ENCODE measurements around the gene RAB7B. TPM values are rescaled to one million over a fixed set of nuclear protein-coding genes. Genes with fewer than 3 reads are reported as not detected.

RAB7B gene
- total RNA-seq, 2 experiments from 2014 or later, result not detected

DNA sequence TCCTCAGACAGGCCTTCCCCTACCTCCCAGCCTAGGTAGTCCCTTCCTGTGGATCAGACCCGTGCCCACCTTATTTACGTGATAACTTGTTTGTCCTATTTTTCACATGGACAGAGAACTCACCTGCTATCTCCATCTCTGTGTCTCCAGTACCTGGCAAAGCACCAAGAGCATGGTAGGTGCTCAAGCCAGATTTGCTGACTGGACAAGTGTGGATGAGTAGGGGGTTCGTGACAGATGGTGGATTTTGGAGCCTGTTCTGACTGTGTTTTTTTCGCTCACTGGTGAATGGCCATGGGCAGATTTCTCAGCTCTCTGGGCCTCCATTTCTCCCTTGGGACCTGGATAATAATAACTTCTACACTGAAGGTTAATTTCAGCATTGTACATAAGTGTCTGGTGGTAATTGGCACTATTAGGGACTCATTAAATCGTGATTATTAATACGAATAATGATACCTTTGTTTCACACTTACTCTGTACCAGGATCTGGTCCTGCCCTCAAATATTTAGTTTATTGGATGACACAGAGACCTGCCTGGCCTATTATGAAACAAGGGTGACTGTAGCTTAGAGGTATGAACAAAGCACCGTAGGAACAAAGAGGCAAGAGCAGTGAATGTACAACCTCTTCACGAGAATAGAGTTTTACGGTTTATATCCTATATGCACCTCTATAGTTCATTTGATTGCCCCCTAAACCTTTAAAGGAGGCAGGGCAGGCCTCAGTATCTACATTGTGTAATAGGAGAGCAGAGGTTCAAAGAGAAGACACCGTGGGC is 35.5 kb downstream of the RAB7B start:
- ChIA-PET POLR2A (no interaction called here), CTCF (interaction anchor here (1.2 to 3.5 kb wide), 3 partner anchors 10 to 176 kb away, joined by 3 to 32 read pairs (median 3); no protein-coding TSS in a partner anchor)
- Mint-ChIP-seq H3K36me3 (no peaks in the 10 kb centered on the region), H3K27ac (no peak overlapping the region), H3K4me3 (no peak overlapping the region), H3K27me3 (peaks cover 4% of the 10 kb centered on the region), H3K9me3 (no peaks in the 10 kb centered on the region), H3K4me1 (ENCODE audit: low read depth) (no peaks in the 10 kb centered on the region)
- intact Hi-C loops (cut with micrococcal nuclease), result no loop called here
- DNase-seq, result no peak

- H3K27me3 Mint-ChIP-seq, result peaks cover 4% of the 10 kb centered on the region
- H3K36me3 Mint-ChIP-seq, result no peaks in the 10 kb centered on the region
- no peak overlapping the region for H3K27ac Mint-ChIP-seq
- intact Hi-C loops (cut with micrococcal nuclease), result no loop called here
- no peak overlapping the region for H3K4me3 Mint-ChIP-seq
- H3K4me1 Mint-ChIP-seq (ENCODE audit: low read depth), result peaks cover 4% of the 10 kb centered on the region
- DNase-seq, result no peak
- ChIA-PET CTCF (interaction anchor here (0.6 to 2.1 kb wide), 2 partner anchors 12 to 59 kb away, joined by 7 to 13 read pairs; no protein-coding TSS in a partner anchor), POLR2A (no interaction called here)
- no peaks in the 10 kb centered on the region for H3K9me3 Mint-ChIP-seq
Measured at GRCh38 chr1:205965036-205965884, 37.9 kb downstream of the RAB7B start.

DNA sequence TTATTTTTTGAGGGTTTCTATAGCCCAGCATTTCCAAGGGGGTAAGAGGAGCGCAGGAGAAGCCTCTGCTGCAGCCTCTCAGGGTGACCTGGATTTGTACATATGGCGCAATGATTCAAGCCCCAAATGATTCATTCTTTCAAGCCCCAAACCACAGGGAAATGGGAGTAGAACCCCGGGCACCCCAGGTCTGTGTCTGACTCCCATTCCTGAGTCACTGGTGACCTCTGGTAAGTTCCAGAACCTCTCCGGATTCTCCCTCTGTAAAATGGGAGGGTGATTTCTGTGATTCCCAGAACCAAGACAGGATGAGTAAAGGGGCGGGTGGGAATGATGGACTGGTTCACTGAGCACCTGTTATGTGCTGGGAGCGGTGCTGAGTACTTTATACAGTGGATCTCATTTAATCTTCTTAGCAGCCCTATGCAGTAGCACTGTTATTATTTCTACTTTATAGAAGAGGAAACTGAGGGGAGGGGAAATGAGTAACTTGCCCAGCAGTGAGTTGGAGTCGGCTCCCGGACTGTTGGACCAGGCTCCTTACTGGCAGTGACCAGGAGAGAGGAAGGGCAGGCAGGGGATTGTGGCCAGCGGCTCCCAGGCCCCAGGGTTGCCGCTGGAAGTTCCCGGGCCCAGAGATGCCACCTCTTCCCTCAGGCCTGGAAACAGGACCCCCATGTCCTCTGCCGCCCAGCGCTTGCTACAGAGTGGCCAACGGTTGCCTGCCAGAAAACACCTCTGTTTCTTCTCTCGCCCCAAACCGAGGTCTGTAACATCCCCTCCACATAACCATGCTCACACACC is 39.6 kb downstream of the RAB7B start:
- Mint-ChIP-seq H3K4me1 (ENCODE audit: low read depth) (peaks cover 4% of the 10 kb centered on the region), H3K36me3 (no peaks in the 10 kb centered on the region), H3K27me3 (peaks cover 5% of the 10 kb centered on the region), H3K4me3 (no peak overlapping the region), H3K27ac (no peak overlapping the region), H3K9me3 (no peaks in the 10 kb centered on the region)
- CTCF ChIA-PET, result interaction anchor here (0.9 to 5.4 kb wide), 4 partner anchors 14 to 304 kb away, joined by 3 to 46 read pairs (median 8); no protein-coding TSS in a partner anchor
- DNase-seq, result peak; percentile 41
- POLR2A ChIA-PET, result no interaction called here
- intact Hi-C loops (cut with micrococcal nuclease), result no loop called here

DNA sequence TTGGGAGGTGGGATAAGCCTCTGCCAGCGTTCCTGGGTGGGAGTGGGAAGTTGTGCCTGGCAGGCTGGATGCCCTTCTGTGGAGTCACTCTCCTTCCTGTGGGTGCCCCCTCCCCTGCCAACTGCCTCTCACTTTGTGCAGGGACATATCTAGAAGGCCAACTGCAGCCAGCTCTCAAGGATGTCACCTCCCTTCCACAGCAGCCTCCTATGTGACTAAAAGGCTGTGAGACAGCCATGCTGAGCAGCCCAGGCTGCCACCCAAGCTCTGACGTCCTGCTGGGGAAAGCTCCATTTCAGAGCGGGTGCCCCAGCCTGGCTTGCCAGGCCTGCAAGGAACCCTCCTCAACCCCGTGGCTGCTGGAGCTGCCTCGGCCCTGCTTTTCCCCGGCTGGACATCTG is 40.4 kb downstream of the RAB7B start:
- Mint-ChIP-seq H3K9me3 (no peaks in the 10 kb centered on the region), H3K27ac (no peak overlapping the region)

GRCh38 chr1:205961991-205962820 is 41.0 kb downstream of the RAB7B start:
- Mint-ChIP-seq H3K27ac (no peak overlapping the region), H3K36me3 (no peaks in the 10 kb centered on the region), H3K9me3 (no peaks in the 10 kb centered on the region), H3K4me1 (ENCODE audit: low read depth) (peaks cover 4% of the 10 kb centered on the region), H3K27me3 (peaks cover 5% of the 10 kb centered on the region), H3K4me3 (no peak overlapping the region)
- CTCF ChIA-PET, result interaction anchor here (0.9 to 5.4 kb wide), 3 partner anchors 16 to 303 kb away, joined by 3 to 46 read pairs (median 3); no protein-coding TSS in a partner anchor
- no peak for DNase-seq
- POLR2A ChIA-PET, result no interaction called here
- intact Hi-C loops (cut with micrococcal nuclease), result no loop called here

More for the DNA sequence above, 40.4 kb downstream of the RAB7B start:
- intact Hi-C loops (cut with micrococcal nuclease), result no loop called here
- Mint-ChIP-seq H3K4me3 (no peak overlapping the region), H3K4me1 (ENCODE audit: low read depth) (peaks cover 4% of the 10 kb centered on the region), H3K36me3 (no peaks in the 10 kb centered on the region), H3K27me3 (peaks cover 5% of the 10 kb centered on the region)
- ChIA-PET POLR2A (no interaction called here), CTCF (interaction anchor here (0.9 to 5.4 kb wide), 3 partner anchors 15 to 304 kb away, joined by 3 to 46 read pairs (median 3); no protein-coding TSS in a partner anchor)
- DNase-seq, result no peak

DNA sequence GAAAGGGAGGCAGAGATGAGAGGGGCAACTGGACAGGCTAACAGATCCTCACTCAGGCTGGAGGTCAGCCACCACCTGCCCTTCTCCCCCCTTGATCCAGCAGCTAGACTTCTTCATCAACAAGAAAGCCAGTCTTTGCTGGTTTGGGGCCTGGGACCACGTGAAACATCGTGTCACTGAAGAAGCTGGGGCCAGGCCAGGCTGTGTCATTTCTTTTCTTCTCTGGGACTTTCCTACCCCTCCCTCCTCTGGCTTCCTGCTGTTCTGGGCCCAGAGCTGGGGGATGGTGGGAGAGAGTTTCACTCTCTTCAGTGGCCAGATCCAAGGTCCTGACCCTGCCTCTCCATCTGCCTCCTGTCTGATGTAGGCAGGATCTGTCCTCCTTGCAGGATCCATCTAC is 41.8 kb downstream of the RAB7B start:
- no peaks in the 10 kb centered on the region for H3K36me3 Mint-ChIP-seq
- H3K27me3 Mint-ChIP-seq, result peaks cover 5% of the 10 kb centered on the region
- DNase-seq, result peak; percentile 63
- intact Hi-C loops (cut with micrococcal nuclease), result no loop called here
- H3K4me1 Mint-ChIP-seq (ENCODE audit: low read depth), result peaks cover 4% of the 10 kb centered on the region
- no peak overlapping the region for H3K27ac Mint-ChIP-seq
- CTCF ChIA-PET, result interaction anchor here (0.9 to 5.4 kb wide), 2 partner anchors 17 to 303 kb away, joined by 3 to 46 read pairs; no protein-coding TSS in a partner anchor
- H3K9me3 Mint-ChIP-seq, result no peaks in the 10 kb centered on the region
- POLR2A ChIA-PET, result no interaction called here
- no peak overlapping the region for H3K4me3 Mint-ChIP-seq

DNA sequence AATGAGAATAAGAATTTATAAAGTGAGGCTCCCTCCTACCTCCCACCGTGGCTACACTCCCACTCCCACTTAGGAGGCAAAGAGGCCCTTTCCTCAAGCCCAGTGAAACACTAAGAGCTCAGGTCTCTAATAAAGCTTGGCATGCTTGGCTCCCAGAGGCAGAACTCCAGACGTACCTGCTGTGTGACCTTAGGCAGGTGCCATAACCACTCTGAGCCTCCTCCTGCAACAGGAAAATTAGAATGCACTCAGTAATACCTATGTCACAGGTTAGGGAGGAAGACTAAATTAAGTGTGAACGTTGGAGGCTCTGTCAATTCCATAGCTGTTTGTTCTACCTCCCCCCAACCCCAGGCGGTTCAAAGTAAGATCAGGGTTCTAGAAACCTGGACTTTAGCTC is 43.4 kb downstream of the RAB7B start:
- H3K27me3 Mint-ChIP-seq, result peaks cover 7% of the 10 kb centered on the region
- ChIA-PET CTCF (interaction anchor here (0.6 to 5.4 kb wide), 2 partner anchors 18 to 1063 kb away, joined by 3 to 46 read pairs; no protein-coding TSS in a partner anchor), POLR2A (no interaction called here)
- H3K4me1 Mint-ChIP-seq (ENCODE audit: low read depth), result peaks cover 4% of the 10 kb centered on the region
- H3K27ac Mint-ChIP-seq, result no peak overlapping the region
- intact Hi-C loops (cut with micrococcal nuclease), result no loop called here
- H3K9me3 Mint-ChIP-seq, result no peaks in the 10 kb centered on the region
- H3K4me3 Mint-ChIP-seq, result no peak overlapping the region
- no peak for DNase-seq
- no peaks in the 10 kb centered on the region for H3K36me3 Mint-ChIP-seq

DNA sequence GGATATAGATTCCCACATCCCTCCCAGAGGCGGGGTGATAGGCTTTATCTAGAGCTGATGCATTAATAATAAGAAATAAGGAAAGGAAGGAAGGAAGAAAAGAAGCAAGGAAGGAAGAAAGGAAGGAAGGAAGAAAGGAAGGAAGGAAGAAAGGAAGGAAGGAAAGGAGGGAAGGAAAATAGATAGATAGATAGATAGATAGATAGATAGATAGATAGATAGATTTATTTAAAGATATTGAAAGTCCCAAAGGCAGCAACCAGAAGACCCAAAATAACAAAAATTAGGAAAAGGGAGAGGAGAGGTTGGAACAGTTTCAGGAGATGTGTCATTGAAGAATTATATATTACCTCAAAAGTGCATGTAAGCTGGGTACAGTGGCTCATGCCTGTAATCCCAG is 47.7 kb downstream of the RAB7B start:
- H3K27ac Mint-ChIP-seq, result no peak overlapping the region
- CTCF ChIA-PET, result no interaction called here
- no peaks in the 10 kb centered on the region for H3K36me3 Mint-ChIP-seq
- no peak for DNase-seq
- POLR2A ChIA-PET, result no interaction called here
- no peak overlapping the region for H3K4me3 Mint-ChIP-seq
- intact Hi-C loops (cut with micrococcal nuclease), result no loop called here
- H3K27me3 Mint-ChIP-seq, result peaks cover 4% of the 10 kb centered on the region
- no peaks in the 10 kb centered on the region for H3K4me1 Mint-ChIP-seq (ENCODE audit: low read depth)
- no peaks in the 10 kb centered on the region for H3K9me3 Mint-ChIP-seq

- Mint-ChIP-seq H3K4me1 (ENCODE audit: low read depth) (no peaks in the 10 kb centered on the region), H3K36me3 (no peaks in the 10 kb centered on the region), H3K27ac (no peak overlapping the region), H3K27me3 (peaks cover 3% of the 10 kb centered on the region), H3K4me3 (no peak overlapping the region), H3K9me3 (no peaks in the 10 kb centered on the region)
- intact Hi-C loops (cut with micrococcal nuclease), result no loop called here
- ChIA-PET CTCF (no interaction called here), POLR2A (no interaction called here)
- DNase-seq, result no peak
Measured at GRCh38 chr1:205954819-205955404, 48.3 kb downstream of the RAB7B start.

- Mint-ChIP-seq H3K27ac (no peak overlapping the region), H3K4me1 (ENCODE audit: low read depth) (no peaks in the 10 kb centered on the region), H3K9me3 (no peaks in the 10 kb centered on the region), H3K36me3 (no peaks in the 10 kb centered on the region), H3K4me3 (no peak overlapping the region), H3K27me3 (peaks cover 3% of the 10 kb centered on the region)
- no peak for DNase-seq
- ChIA-PET POLR2A (no interaction called here), CTCF (interaction anchor here (1.4 kb wide), 1 partner anchor 26 kb away, joined by 8 read pairs; no protein-coding TSS in a partner anchor)
- intact Hi-C loops (cut with micrococcal nuclease), result no loop called here
Measured at GRCh38 chr1:205951746-205952145, 51.4 kb downstream of the RAB7B start.
